Activated effector memory CD4-positive, alpha-beta T cell treated with Interleukin-2 at 50 U/mL for 16 hours (primary cell): Measurements from ENCODE around the gene GPC6.
"Not testable (repeated sequence)": the region's sequence is repeated elsewhere in the genome, so short reads cannot be mapped to it uniquely, and the experiment has no call there.

Experiments used
- DNase-seq: peaks from one replicate; pipeline ENCODE4 v3.0.0-alpha.2; 2020

The GPC6 gene

DNA sequence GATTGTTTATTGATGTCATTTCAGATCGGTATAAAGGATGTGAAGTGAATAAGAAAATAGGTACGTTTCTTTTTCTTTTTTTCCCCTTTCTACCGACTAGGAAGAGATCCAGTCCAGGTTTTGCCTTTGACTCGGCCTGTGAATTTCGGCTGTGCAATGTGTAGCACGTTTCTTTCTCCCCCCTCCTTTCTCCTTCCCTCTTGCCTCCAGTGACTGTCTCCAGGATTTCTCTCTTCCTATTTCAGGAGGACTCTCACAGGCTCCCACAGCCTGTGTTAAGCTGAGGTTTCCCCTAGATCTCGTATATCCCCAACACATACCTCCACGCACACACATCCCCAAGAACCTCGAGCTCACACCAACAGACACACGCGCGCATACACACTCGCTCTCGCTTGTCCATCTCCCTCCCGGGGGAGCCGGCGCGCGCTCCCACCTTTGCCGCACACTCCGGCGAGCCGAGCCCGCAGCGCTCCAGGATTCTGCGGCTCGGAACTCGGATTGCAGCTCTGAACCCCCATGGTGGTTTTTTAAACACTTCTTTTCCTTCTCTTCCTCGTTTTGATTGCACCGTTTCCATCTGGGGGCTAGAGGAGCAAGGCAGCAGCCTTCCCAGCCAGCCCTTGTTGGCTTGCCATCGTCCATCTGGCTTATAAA, at the start of gene GPC6:
Gene GPC6, plus strand, starts transcription at position 185 of the 657 bp plus-strand sequence.
- DNase-seq: no peak

DNA sequence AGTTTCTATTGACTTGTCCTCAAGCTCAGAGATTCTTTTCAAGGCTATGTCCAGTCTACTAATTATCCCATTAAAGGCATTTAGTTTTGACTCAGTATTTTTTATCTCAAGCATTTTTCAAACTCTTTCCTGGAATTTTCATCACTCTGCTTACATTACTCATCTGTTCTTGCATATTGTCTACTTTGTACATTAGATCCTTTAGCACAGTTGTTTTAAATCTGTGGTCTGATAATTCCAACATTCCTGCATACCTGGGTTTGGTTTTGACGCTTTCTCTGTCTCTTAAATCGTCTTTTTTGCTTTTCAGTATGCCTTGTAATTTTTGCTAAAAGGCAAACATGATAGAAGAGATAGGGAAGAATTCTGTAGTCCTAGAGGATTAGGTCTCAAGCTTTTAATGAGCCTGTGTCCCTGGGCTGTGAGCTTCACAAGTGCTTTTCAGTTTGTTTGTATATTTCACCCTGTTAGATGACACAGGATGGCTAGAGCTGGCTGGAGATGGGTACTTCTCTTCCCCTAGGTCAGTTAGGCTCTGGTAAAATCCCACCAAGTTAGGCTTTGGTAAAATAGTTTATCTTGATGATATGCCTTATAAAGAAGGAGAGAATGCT, 46.1 kb upstream of the GPC6 start:
- DNase-seq: no peak

GRCh38 chr13:93182406-93182805, 44.2 kb upstream of the GPC6 start:
- no peak for DNase-seq

DNA sequence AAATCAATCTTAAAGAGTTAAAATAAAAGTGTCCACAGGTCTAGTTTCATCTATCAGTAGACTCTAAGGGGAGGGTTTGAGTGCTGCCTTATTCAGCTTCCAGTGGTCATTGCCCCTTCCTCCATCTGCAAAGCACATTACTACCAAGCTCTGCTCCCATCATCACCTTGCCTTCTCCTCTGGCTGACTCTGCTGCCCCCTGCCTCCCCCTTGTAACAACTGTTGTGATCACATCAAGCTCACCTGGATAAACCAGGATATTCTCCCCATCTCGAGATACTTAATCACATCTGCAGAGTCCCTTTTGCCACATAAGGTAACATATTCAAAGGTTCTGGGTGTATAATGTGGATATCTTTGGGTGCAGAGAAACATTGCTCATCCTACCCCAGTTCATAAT, 43.3 kb upstream of the GPC6 start:
- no peak for DNase-seq

- DNase-seq: no peak
These were observed 36.6 kb upstream of the GPC6 start for GRCh38 chr13:93190006-93190405.

GRCh38 chr13:93193682-93194081, 32.9 kb upstream of the GPC6 start:
- no peak for DNase-seq

- no peak for DNase-seq
These were observed 26.8 kb upstream of the GPC6 start for GRCh38 chr13:93199856-93200255.

- DNase-seq: no peak
These were observed 26.0 kb upstream of the GPC6 start for GRCh38 chr13:93200626-93201025.

- no peak for DNase-seq
These were observed 24.5 kb upstream of the GPC6 start for GRCh38 chr13:93201992-93202558.

DNA sequence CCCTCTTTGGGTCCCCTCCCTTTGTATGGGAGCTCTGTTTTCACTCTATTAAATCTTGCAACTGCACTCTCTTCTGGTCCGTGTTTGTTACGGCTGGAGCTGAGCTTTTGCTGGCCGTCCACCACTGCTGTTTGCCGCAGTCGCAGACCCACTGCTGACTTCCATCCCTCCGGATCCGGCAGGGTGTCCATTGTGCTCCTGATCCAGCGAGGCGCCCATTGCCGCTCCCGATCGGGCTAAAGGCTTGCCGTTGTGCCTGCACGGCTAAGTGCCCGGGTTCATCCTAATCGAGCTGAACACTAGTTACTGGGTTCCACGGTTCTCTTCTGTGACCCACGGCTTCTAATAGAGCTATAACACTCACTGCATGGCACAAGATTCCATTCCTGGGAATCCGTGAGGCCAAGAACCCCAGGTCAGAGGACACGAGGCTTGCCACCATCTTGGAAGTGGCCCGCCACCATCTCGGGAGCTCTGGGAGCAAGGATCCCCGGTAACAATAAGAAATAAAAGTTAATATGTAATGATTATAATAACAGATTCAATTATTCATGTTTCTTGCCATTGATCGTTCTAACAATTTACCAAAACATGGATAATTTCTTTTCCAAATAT, 19.7 kb upstream of the GPC6 start:
- not testable (repeated sequence) for DNase-seq

DNA sequence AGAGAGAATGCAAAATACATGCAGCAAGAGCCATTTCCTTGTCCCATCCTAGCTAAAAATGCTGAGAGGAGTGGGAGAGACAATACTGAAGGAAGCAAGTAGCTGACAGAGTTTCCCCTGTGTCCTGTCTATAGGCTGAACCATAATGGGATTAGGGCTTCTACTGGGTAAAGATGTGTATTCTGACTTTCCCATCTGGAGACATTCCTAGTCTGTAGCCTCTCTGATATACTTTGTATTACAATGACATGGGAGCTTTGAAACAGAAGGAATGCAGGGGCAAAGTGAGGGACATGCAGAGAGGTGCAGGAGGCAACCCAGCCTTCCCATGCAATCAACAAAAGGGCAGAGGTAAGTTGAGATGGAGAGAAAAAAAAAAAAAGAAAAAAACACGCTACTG, 10.5 kb upstream of the GPC6 start:
- no peak for DNase-seq

GRCh38 chr13:93217721-93218261, 8.8 kb upstream of the GPC6 start:
- no peak for DNase-seq

DNA sequence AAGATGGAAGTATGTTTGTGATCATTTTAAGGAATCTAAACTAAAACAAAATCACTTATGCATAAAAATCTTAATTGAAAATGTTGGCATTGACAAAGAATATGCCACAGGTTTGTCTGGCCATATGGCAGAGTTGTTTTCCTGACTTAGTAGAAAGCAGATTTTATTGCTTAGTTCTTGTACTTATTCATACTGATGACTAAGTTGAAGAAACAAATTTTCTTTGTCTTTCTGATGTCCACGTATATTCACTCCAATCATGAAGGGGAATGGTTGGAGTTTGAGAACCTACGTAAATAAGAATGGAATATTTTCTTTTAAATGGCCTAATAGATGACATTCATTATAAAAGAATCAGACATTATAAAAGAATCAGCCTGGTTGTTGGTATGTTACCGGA, 8.0 kb upstream of the GPC6 start:
- no peak for DNase-seq

DNA sequence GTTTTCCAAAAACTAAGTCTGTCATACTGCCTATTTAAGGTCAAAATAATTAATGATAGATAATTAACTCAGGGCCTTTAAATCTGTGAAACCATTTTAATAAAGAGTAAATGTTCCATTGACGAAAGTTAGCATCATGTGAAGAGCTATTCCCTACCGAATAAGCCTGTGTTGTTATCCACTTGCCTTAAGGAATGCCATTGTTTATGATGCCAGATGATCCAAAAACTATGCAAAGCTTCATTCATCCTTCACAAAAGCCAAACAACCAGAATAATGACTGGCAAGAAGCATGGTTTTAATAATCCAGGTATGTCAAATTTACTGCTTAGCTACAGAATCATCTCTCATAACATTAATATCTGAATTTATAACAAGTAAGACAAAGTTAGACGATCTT, 6.5 kb upstream of the GPC6 start:
- no peak for DNase-seq

GRCh38 chr13:93222976-93223375, 3.6 kb upstream of the GPC6 start:
- no peak for DNase-seq

DNA sequence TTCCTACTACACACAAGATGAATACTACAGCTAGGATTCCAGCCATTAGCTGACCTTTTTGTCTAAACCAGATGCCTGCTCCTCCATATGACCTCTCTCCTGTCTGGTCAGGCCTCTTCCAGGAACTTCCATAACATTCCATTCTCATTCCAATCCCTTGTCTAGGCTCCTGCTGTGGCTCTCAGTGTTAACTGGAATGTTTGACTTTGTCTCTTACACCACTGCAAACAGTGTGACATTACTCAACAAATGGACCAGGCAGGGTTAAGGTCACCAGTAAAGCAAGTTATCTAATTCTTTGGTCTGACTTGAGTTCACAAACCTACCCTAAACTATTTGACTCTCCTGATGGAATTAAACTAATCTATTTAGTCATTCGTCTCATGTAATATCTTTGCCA, 2.1 kb upstream of the GPC6 start:
- no peak for DNase-seq

DNA sequence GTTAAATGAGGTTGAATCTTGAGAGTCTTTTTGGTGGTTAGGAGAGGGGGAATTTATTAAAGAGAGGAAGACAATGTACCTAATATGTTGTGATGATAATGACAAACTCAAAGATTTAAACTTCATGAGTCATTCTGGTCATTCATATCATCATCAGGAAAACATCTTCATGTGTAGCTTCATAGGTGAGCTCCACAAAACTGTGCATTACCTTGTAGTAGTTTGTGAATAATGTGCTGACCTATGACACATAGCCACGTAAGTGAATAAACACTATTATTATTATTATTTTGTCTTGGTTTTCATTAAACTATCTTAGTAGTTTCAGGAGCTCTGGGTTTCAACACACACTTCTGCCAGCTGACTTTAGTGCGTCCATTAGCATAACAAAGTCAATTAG, 997 bp upstream of the GPC6 start:
- DNase-seq: no peak

- DNase-seq: no peak
These were observed 463 bp upstream of the GPC6 start for GRCh38 chr13:93226065-93226622.

GRCh38 chr13:93227280-93227877, 772 bp downstream of the GPC6 start:
- DNase-seq: no peak

DNA sequence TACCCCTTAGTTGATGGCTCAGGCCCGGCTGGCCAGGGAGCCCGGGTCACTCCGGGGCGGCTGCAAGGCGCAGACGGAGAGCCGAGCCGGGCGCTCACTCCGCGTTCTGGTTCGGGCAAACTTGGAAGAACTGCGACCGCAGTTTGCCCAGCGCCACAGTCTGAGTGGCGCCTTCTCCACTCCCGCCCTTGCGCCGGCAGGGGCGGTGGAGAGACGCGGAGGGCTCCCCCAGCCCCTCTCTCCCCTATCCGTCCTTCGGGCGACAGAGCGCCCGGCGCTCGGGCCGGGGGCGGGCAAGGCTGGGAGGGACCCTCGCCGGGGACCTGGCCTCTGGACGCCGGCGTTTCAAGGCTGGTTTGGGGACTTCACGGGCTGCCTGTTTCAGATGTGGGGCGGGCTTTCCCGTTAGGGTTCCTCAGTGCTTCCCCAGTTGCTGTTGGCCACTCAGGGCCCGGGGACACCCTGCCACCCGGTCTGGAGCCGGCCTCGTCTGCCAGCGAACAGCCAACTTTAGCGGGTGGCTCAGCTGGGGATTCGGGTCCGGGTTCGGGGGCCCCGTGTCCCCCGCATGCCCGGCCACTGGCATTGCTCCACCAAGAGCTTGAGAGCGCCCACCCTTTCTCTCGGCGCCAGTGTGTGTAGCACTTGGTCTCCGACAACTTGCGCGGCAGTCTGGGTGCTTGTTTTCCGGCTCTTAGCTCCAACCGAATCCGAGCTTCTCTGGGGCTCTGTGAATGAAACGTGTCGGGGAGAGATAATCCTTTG, 1.5 kb downstream of the GPC6 start:
- no peak for DNase-seq

GRCh38 chr13:93228643-93228937, 2.0 kb downstream of the GPC6 start:
- DNase-seq: no peak

GRCh38 chr13:93230261-93230855, 3.8 kb downstream of the GPC6 start:
- DNase-seq: no peak
